Duodenal mucosa (tissue), 2 donors: ENCODE measurements around the gene MAP2K2.
A peak's percentile ranks its signal among the peaks of the same experiment; 100 is the strongest.
"Not testable (repeated sequence)": the region's sequence is repeated elsewhere in the genome, so short reads cannot be mapped to it uniquely, and the experiment has no call there.

Experiments used
- H3K27ac ChIP-seq: one replicate; pipeline ENCODE4 v1.7.0; 2013; ENCODE audit warnings: low read depth, low read length
- H3K27me3 ChIP-seq, 2 donors: one replicate each; pipeline ENCODE4 v1.7.0; 2013; ENCODE audit warnings: low read length in 2 of 2, control low read depth in 1 of 2; ENCODE audit not compliant: insufficient read depth in 2 of 2, control insufficient read depth in 1 of 2
- H3K36me3 ChIP-seq, 2 donors: one replicate each; pipeline ENCODE4 v1.7.0; 2013; ENCODE audit warnings: low read length in 2 of 2, control low read depth in 1 of 2; ENCODE audit not compliant: insufficient read depth in 2 of 2, control insufficient read depth in 1 of 2
- H3K4me1 ChIP-seq, 2 donors: one replicate each; pipeline ENCODE4 v1.7.0; 2013; ENCODE audit warnings: low read length in 2 of 2, control low read depth in 1 of 2; ENCODE audit not compliant: insufficient read depth in 2 of 2, control insufficient read depth in 1 of 2
- H3K4me3 ChIP-seq, 2 donors: one replicate each; pipeline ENCODE4 v1.7.0; 2013; ENCODE audit warnings: low read length in 2 of 2, low read depth in 1 of 2
- H3K9ac ChIP-seq, 2 donors: one replicate each; pipeline ENCODE4 v1.7.0; 2013; ENCODE audit warnings: low read length in 2 of 2, low read depth in 1 of 2
- H3K9me3 ChIP-seq, 2 donors: one replicate each; pipeline ENCODE4 v1.7.0; 2013; ENCODE audit warnings: low read length in 2 of 2, control low read depth in 1 of 2; ENCODE audit not compliant: control insufficient read depth in 1 of 2

Gene MAP2K2

GRCh38 chr19:4130744-4131438 lies 7.0 kb upstream of the MAP2K2 start:
- H3K9me3 ChIP-seq: no peaks in the 10 kb centered on the region
- H3K27ac ChIP-seq: peak overlapping the region; percentile 4
- peaks cover 5 to 14% of the 10 kb centered on the region in 2 donors for H3K4me1 ChIP-seq
- H3K36me3 ChIP-seq: no peaks in the 10 kb centered on the region
- no peak overlapping the region for H3K4me3 ChIP-seq
- H3K9ac ChIP-seq: peak overlapping the region in 1 of 2 donors; percentile 48
- no peaks in the 10 kb centered on the region for H3K27me3 ChIP-seq

- H3K4me3 ChIP-seq, H3K9me3 ChIP-seq, H3K36me3 ChIP-seq, H3K9ac ChIP-seq, H3K27ac ChIP-seq, H3K27me3 ChIP-seq: not testable (repeated sequence)
- H3K4me1 ChIP-seq: peaks cover 11 to 20% of the 10 kb centered on the region in 2 donors
These were observed 5.1 kb upstream of the MAP2K2 start for GRCh38 chr19:4129050-4129449.

GRCh38 chr19:4127322-4127721 lies 3.4 kb upstream of the MAP2K2 start:
- H3K4me3 ChIP-seq, H3K27me3 ChIP-seq, H3K27ac ChIP-seq, H3K36me3 ChIP-seq, H3K9me3 ChIP-seq: not testable (repeated sequence)
- peak overlapping the region in 1 of 2 donors; percentile 38 for H3K9ac ChIP-seq
- H3K4me1 ChIP-seq: peaks cover 20 to 30% of the 10 kb centered on the region in 2 donors

- Histone ChIP-seq H3K27me3 (no peaks in the 10 kb centered on the region), H3K36me3 (peaks cover 0 to 12% of the 10 kb centered on the region in 2 donors), H3K9me3 (no peaks in the 10 kb centered on the region), H3K4me3 (peak overlapping the region in 1 of 2 donors; percentile 78), H3K4me1 (peaks cover 21 to 29% of the 10 kb centered on the region in 2 donors), H3K27ac (no peak overlapping the region), H3K9ac (peak overlapping the region; percentile 75 to 83)
These were observed 716 bp upstream of the MAP2K2 start for GRCh38 chr19:4124638-4125037.

- Histone ChIP-seq H3K9me3 (no peaks in the 10 kb centered on the region), H3K4me1 (peaks cover 21 to 26% of the 10 kb centered on the region in 2 donors), H3K9ac (peak overlapping the region; percentile 81 to 97), H3K27me3 (no peaks in the 10 kb centered on the region), H3K4me3 (peak overlapping the region; percentile 78 to 87), H3K27ac (no peak overlapping the region), H3K36me3 (peaks cover 3 to 21% of the 10 kb centered on the region in 2 donors)
These were observed 1.4 kb downstream of the MAP2K2 start for GRCh38 chr19:4122480-4122879.

GRCh38 chr19:4121815-4122214 lies 2.1 kb downstream of the MAP2K2 start:
- no peaks in the 10 kb centered on the region for H3K27me3 ChIP-seq
- peaks cover 17 to 22% of the 10 kb centered on the region in 2 donors for H3K4me1 ChIP-seq
- H3K9me3 ChIP-seq: no peaks in the 10 kb centered on the region
- no peak overlapping the region for H3K9ac ChIP-seq
- no peak overlapping the region for H3K27ac ChIP-seq
- H3K4me3 ChIP-seq: no peak overlapping the region
- H3K36me3 ChIP-seq: peaks cover 4 to 27% of the 10 kb centered on the region in 2 donors

GRCh38 chr19:4121273-4121612 lies 2.7 kb downstream of the MAP2K2 start:
- Histone ChIP-seq H3K27me3 (no peaks in the 10 kb centered on the region), H3K27ac (no peak overlapping the region), H3K9me3 (no peaks in the 10 kb centered on the region), H3K4me3 (no peak overlapping the region), H3K4me1 (peaks cover 16 to 20% of the 10 kb centered on the region in 2 donors), H3K36me3 (peaks cover 4 to 31% of the 10 kb centered on the region in 2 donors), H3K9ac (no peak overlapping the region)

GRCh38 chr19:4120559-4121272 lies 3.2 kb downstream of the MAP2K2 start:
- Histone ChIP-seq H3K9me3 (no peaks in the 10 kb centered on the region), H3K27ac (no peak overlapping the region), H3K36me3 (peaks cover 4 to 36% of the 10 kb centered on the region in 2 donors), H3K9ac (no peak overlapping the region), H3K4me1 (peaks cover 16 to 23% of the 10 kb centered on the region in 2 donors), H3K4me3 (no peak overlapping the region), H3K27me3 (no peaks in the 10 kb centered on the region)

GRCh38 chr19:4119763-4120162 lies 4.2 kb downstream of the MAP2K2 start:
- Histone ChIP-seq H3K4me3 (no peak overlapping the region), H3K27ac (no peak overlapping the region), H3K27me3 (no peaks in the 10 kb centered on the region), H3K36me3 (peaks cover 12 to 45% of the 10 kb centered on the region in 2 donors), H3K4me1 (peaks cover 16 to 30% of the 10 kb centered on the region in 2 donors), H3K9ac (no peak overlapping the region), H3K9me3 (no peaks in the 10 kb centered on the region)

- H3K4me3 ChIP-seq: no peak overlapping the region
- H3K27ac ChIP-seq: no peak overlapping the region
These were observed 8.0 kb downstream of the MAP2K2 start for GRCh38 chr19:4115818-4116385.

More at GRCh38 chr19:4115818-4116385, 8.0 kb downstream of the MAP2K2 start:
- no peaks in the 10 kb centered on the region for H3K9me3 ChIP-seq
- no peaks in the 10 kb centered on the region for H3K27me3 ChIP-seq
- peaks cover 32 to 69% of the 10 kb centered on the region in 2 donors for H3K36me3 ChIP-seq
- no peak overlapping the region for H3K9ac ChIP-seq
- H3K4me1 ChIP-seq: peaks cover 0 to 15% of the 10 kb centered on the region in 2 donors
